Loucy (cell line): ENCODE data around the gene LIPC.

Experiments
- H2AFZ ChIP-seq: fragments of 200-600 bp; sonication (generic); 2 replicates; pipeline ENCODE4 v1.6.0; 2016; ENCODE audit warnings: antibody characterized with exemption, mild to moderate bottlenecking, low read length, moderate library complexity
- H3F3A ChIP-seq: fragments of 200-600 bp; 2 replicates; pipeline ENCODE4 v1.6.0; 2016; ENCODE audit warnings: antibody characterized with exemption, low read depth, mild to moderate bottlenecking
- H3K27me3 ChIP-seq: fragments of 200-600 bp; sonication (generic); 2 replicates; pipeline ENCODE4 v1.6.1; 2014; ENCODE audit warnings: low read length, mild to moderate bottlenecking; ENCODE audit not compliant: insufficient read depth, poor library complexity, severe bottlenecking
- H3K36me3 ChIP-seq: fragments of 200-600 bp; sonication (generic); 2 replicates; pipeline ENCODE4 v1.6.1; 2016; ENCODE audit warnings: low read length; ENCODE audit not compliant: insufficient read depth
- H3K4me1 ChIP-seq: fragments of 200-600 bp; sonication (generic); 2 replicates; pipeline ENCODE4 v1.5.1; 2014; ENCODE audit warnings: low read length, mild to moderate bottlenecking; ENCODE audit not compliant: insufficient read depth, poor library complexity, severe bottlenecking
- H3K4me2 ChIP-seq: fragments of 200-600 bp; sonication (generic); 2 replicates; pipeline ENCODE4 v1.6.0; 2014; ENCODE audit warnings: antibody characterized with exemption, low read length, low read depth, mild to moderate bottlenecking; ENCODE audit not compliant: poor library complexity, severe bottlenecking
- H3K4me3 ChIP-seq: fragments of 200-600 bp; sonication (generic); 2 replicates; pipeline ENCODE4 v1.5.1; 2014; ENCODE audit warnings: low read length, mild to moderate bottlenecking, mixed read lengths; ENCODE audit not compliant: poor library complexity, severe bottlenecking
- H3K79me2 ChIP-seq: fragments of 200-600 bp; sonication (generic); 2 replicates; pipeline ENCODE4 v1.6.1; 2014; ENCODE audit warnings: low read length; ENCODE audit not compliant: insufficient read depth
- H3K9ac ChIP-seq: fragments of 200-600 bp; sonication (generic); 2 replicates; pipeline ENCODE4 v1.6.0; 2014; ENCODE audit warnings: mild to moderate bottlenecking, low read depth, low read length, moderate library complexity; ENCODE audit not compliant: poor library complexity, severe bottlenecking
- H3K9me2 ChIP-seq: fragments of 200-600 bp; sonication (generic); replicated peaks from 2 replicates; pipeline ENCODE4 v1.6.1; 2016; ENCODE audit warnings: low read depth, low read length, mixed read lengths
- H3K9me3 ChIP-seq: fragments of 200-600 bp; sonication (generic); 2 replicates; pipeline ENCODE4 v1.6.1; 2014; ENCODE audit warnings: mild to moderate bottlenecking, antibody characterized with exemption, low read length, low read depth; ENCODE audit not compliant: insufficient read depth
- H4K20me1 ChIP-seq: fragments of 200-600 bp; sonication (generic); 2 replicates; pipeline ENCODE4 v1.6.0; 2014; ENCODE audit warnings: antibody characterized with exemption, low read length, mild to moderate bottlenecking; ENCODE audit not compliant: insufficient read depth, poor library complexity, severe bottlenecking
- EZH2phosphoT487 ChIP-seq: fragments of 200-600 bp; IDR thresholded peaks from 2 replicates; pipeline ENCODE4 v1.6.1; 2018; ENCODE audit warnings: antibody characterized with exemption, mild to moderate bottlenecking, moderate library complexity, borderline replicate concordance
- TF ChIP-seq, protein P1 (sequence below): fragments of 200-600 bp; sonication (generic); conservative IDR thresholded peaks from 2 replicates; pipeline ENCODE4 v1.5.1; 2014; ENCODE audit warnings: mild to moderate bottlenecking, antibody characterized with exemption, low read length

The LIPC gene

DNA sequence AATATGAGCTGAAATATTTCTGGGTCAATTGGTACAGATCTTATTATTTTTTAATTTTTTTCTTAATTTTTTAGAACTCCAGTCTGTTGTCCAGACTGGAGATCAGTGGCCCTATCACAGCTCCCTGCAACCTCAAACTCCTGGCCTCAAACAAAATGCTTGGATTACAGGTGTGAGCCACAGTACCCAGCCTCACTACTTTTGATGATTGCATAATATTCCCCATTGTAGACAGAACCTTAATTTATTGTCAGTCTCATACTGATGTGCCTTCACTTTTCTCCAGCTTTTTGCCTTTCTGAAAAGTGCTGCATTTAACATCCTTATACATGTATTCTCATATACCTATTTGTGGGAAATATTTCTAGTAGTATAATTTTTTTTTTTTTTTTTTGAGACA lies 144.9 kb downstream of the LIPC start:
- H3K4me2 ChIP-seq = no peak overlapping the region
- no peaks in the 10 kb centered on the region for H3F3A ChIP-seq
- no peaks in the 10 kb centered on the region for H3K79me2 ChIP-seq
- no peak overlapping the region for H2AFZ ChIP-seq
- H3K9me2 ChIP-seq = no peaks in the 10 kb centered on the region
- no peaks in the 10 kb centered on the region for H3K27me3 ChIP-seq
- TF ChIP-seq, protein P1, sequence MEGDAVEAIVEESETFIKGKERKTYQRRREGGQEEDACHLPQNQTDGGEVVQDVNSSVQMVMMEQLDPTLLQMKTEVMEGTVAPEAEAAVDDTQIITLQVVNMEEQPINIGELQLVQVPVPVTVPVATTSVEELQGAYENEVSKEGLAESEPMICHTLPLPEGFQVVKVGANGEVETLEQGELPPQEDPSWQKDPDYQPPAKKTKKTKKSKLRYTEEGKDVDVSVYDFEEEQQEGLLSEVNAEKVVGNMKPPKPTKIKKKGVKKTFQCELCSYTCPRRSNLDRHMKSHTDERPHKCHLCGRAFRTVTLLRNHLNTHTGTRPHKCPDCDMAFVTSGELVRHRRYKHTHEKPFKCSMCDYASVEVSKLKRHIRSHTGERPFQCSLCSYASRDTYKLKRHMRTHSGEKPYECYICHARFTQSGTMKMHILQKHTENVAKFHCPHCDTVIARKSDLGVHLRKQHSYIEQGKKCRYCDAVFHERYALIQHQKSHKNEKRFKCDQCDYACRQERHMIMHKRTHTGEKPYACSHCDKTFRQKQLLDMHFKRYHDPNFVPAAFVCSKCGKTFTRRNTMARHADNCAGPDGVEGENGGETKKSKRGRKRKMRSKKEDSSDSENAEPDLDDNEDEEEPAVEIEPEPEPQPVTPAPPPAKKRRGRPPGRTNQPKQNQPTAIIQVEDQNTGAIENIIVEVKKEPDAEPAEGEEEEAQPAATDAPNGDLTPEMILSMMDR = no peak
- no peak for TF ChIP-seq EZH2phosphoT487
- H3K4me1 ChIP-seq = peaks cover 10% of the 10 kb centered on the region
- no peak overlapping the region for H3K9ac ChIP-seq
- H4K20me1 ChIP-seq = no peaks in the 10 kb centered on the region
- H3K4me3 ChIP-seq = no peak overlapping the region
- H3K36me3 ChIP-seq = no peaks in the 10 kb centered on the region
- H3K9me3 ChIP-seq = no peaks in the 10 kb centered on the region

DNA sequence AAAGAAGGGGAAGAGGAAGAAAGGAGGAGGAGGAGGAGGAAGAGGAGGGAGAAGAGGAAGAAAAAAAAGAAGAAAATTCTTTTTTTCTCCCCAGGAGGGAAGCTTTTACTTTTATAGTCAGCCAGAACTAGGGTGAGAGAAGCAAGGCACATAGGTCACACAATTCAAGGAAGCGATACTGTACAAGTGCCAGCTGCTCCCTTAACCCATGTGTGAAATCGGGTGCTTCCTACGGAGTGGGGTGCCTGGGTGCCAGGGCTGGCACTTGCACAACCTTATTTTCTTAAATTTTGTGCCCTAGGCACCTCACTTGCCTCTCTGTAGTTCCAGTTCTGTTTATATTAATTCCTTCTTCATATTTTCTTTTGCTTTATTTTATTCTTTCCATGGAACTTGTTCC lies 150.4 kb downstream of the LIPC start:
- Histone ChIP-seq H3K36me3 (no peaks in the 10 kb centered on the region), H3K9me3 (peaks cover 5% of the 10 kb centered on the region; the same call in 1 of the 2 replicates), H4K20me1 (no peaks in the 10 kb centered on the region), H2AFZ (no peak overlapping the region), H3K4me2 (no peak overlapping the region), H3K27me3 (no peaks in the 10 kb centered on the region), H3K4me1 (peaks cover 18% of the 10 kb centered on the region), H3K9me2 (no peaks in the 10 kb centered on the region), H3F3A (no peaks in the 10 kb centered on the region), H3K79me2 (no peaks in the 10 kb centered on the region), H3K9ac (no peak overlapping the region), H3K4me3 (no peak overlapping the region)
- TF ChIP-seq, protein P1 = no peak
- TF ChIP-seq EZH2phosphoT487 = no peak

DNA sequence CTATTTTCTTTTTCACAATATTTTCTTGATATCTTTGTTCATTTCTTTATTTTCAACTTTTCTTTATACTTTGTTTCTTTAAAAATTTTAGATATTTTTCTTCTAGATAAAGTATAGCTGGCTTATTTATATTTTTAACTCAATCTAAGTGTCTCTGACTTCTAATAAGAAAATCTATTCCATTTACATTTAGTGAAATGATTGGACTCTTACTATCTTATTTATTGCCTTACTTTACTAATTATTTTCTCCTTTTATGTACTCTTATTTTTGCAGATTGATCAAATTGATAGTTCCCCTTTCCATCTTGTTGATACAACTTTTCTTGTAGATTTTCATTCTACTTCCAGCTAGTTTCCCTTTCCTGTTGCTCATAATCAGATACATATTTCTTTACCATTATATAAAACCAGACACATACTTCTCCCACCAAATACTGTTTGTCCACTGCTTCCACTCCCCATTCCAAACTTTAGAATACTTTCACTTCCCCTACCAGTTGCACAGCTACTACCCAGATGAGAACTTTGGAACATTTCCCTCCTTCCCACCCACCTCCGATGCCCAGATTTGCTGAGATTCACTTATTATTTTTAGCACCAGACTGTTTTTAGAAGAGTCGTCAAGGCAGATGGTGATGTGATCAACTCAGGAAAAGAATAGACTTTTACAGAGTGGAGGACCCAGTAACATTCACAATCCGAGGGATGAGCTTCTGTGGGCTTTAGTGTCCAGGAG lies 151.5 kb downstream of the LIPC start:
- Histone ChIP-seq H4K20me1 (no peaks in the 10 kb centered on the region), H3K4me3 (no peak overlapping the region), H3K4me2 (no peak overlapping the region), H3K9me3 (peaks cover 5% of the 10 kb centered on the region; the same call in 1 of the 2 replicates), H3K9ac (no peak overlapping the region), H3K36me3 (no peaks in the 10 kb centered on the region), H3K27me3 (no peaks in the 10 kb centered on the region), H2AFZ (no peak overlapping the region), H3K79me2 (no peaks in the 10 kb centered on the region), H3K4me1 (peaks cover 18% of the 10 kb centered on the region), H3F3A (no peaks in the 10 kb centered on the region), H3K9me2 (no peaks in the 10 kb centered on the region)
- TF ChIP-seq, protein P1 = no peak
- no peak for TF ChIP-seq EZH2phosphoT487
